Fibroblast of skin of right biceps (primary cell): Measurements from ENCODE around the gene ZNF57.
"Not testable (repeated sequence)": the region's sequence is repeated elsewhere in the genome, so short reads cannot be mapped to it uniquely, and the experiment has no call there.

ENCODE experiments used
- DNase-seq: peaks from one replicate; pipeline ENCODE4 v3.0.0-alpha.2; 2013

Gene ZNF57

GRCh38 chr19:2900296-2901252, at the start of gene ZNF57:
Gene ZNF57 (plus strand): TSS chr19:2900928. CDS start chr19:2901046, 118 bp downstream.
- DNase-seq = peak; percentile 99

DNA sequence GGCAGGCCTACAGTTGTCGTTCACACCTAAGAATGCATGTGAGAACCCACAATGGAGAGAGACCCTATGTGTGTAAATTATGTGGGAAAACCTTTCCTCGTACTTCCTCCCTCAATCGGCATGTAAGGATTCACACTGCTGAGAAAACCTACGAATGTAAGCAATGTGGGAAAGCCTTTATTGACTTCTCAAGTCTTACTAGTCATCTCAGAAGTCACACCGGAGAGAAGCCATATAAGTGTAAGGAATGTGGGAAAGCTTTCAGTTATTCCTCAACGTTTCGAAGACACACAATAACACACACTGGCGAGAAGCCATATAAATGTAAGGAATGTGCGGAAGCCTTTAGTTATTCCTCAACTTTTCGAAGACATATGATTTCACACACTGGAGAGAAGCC, 48.1 kb upstream of the ZNF57 start:
- DNase-seq = no peak

DNA sequence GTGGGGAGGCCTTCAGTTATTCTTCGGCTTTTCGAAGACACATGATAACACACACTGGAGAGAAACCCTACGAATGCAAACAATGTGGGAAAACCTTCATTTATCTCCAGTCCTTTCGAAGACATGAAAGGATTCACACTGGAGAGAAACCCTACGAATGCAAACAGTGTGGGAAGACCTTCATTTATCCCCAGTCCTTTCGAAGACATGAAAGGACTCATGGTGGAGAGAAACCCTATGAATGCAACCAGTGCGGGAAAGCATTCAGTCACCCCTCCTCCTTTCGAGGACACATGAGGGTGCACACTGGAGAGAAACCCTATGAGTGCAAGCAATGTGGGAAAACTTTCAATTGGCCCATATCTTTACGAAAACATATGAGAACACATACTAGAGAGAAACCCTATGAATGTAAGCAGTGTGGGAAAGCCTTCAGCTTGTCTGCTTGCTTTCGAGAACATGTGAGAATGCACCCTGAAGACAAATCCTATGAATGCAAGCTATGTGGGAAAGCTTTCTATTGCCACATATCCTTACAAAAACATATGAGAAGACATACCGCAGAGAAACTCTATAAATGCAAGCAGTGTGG, 47.6 kb upstream of the ZNF57 start:
- DNase-seq = no peak

DNA sequence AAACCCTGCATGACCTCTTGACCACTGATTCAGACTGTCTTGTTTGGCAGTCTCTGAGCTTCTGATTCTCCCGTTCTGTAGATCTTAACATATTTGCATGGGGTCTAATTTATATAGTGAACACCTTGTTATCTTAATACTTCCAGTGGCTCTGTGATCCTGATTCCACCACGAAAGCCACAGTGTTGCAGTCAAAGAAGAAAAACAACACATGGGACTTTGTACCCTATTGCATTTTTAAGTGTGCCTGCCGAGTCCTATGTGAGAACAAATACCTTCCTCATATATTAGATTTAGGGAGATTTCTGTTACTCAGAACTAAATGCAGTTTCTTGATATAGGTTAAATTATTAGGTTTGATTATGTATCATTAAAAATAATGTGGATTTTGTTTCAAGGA, 45.9 kb upstream of the ZNF57 start:
- no peak for DNase-seq

- DNase-seq = no peak
Observed at GRCh38 chr19:2856457-2857050, 44.2 kb upstream of the ZNF57 start.

GRCh38 chr19:2858864-2859263, 41.9 kb upstream of the ZNF57 start:
- DNase-seq = no peak

DNA sequence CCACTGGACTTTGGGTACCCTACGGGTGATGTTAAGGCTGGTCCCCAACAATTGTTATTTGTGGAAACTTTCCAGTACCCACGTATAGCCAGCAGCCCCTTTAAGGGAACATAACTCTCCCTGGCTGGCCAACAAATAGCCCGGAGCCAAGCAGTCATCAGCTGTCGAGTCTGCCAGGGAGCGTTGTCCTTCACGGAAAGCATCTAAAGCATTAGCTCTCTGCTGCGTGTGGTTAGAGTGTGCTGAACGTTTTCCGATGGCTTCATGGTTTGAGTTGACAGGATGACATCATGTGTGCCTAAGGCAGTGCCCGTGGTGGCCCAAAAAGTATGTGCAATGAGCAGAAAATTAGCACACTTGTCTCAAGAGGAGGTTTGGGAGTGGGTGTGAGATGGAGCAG, 36.9 kb upstream of the ZNF57 start:
- no peak for DNase-seq

DNA sequence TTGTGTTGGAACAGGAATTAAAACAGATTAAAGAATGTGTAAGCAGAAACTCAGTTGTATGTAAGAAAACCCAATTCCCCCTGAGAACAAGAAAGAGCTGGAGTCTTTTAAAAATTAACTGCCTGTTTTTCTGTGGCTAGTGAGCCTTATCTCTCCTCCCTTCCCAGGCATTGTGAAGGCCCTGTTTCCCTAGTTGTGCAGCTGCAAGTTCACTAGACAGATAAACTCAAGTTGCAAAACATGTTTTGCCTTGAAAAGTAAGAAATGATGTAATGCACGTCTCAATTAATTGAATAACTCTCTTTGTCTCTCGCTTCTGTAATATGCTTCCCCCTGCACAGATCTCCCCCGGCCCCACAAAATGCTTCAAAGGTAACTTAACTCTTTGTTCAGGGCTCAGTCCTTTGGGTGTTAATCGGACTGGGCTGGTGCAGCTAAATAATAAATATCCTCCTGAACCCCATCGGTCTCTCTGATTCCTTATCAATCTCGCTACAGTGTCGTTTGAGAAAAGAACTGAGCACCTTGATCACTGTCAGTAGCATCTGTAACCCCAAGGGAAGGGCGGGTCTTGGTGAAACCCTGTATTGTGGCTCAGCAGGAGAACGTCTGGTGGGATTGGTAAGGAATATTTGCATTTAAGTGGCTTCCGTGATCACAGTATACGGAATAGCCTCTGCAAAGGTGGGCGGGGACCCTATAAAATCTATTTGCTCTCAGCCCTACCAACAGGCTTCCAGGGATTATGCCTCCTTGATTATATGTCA, 35.2 kb upstream of the ZNF57 start:
- DNase-seq = no peak

- DNase-seq = no peak
Observed at GRCh38 chr19:2866495-2867024, 34.2 kb upstream of the ZNF57 start.

GRCh38 chr19:2867025-2867991, 33.4 kb upstream of the ZNF57 start, which contains the start of gene ZNF556:
Gene ZNF556 (plus strand): TSS chr19:2867335. CDS start chr19:2867422, 87 bp downstream.
- DNase-seq = no peak

- DNase-seq = no peak
Observed at GRCh38 chr19:2869618-2870017, 31.1 kb upstream of the ZNF57 start.

DNA sequence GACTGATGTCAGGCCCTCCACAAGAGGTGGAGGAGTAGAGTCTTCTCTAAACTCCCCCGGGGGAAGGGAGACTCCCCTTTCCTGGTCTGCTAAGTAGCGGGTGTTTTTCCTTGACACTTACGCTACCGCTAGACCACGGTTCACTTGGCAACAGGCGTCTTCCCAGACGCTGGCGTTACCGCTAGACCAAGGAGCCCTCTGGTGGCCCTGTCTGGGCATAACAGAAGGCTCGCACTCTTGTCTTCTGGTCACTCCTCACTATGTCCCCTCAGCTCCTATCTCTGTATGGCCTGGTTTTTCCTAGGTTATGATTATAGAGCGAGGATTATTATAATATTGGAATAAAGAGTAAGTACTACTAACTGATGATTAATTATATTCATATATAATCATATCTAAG, 28.6 kb upstream of the ZNF57 start:
- DNase-seq = not testable (repeated sequence)

DNA sequence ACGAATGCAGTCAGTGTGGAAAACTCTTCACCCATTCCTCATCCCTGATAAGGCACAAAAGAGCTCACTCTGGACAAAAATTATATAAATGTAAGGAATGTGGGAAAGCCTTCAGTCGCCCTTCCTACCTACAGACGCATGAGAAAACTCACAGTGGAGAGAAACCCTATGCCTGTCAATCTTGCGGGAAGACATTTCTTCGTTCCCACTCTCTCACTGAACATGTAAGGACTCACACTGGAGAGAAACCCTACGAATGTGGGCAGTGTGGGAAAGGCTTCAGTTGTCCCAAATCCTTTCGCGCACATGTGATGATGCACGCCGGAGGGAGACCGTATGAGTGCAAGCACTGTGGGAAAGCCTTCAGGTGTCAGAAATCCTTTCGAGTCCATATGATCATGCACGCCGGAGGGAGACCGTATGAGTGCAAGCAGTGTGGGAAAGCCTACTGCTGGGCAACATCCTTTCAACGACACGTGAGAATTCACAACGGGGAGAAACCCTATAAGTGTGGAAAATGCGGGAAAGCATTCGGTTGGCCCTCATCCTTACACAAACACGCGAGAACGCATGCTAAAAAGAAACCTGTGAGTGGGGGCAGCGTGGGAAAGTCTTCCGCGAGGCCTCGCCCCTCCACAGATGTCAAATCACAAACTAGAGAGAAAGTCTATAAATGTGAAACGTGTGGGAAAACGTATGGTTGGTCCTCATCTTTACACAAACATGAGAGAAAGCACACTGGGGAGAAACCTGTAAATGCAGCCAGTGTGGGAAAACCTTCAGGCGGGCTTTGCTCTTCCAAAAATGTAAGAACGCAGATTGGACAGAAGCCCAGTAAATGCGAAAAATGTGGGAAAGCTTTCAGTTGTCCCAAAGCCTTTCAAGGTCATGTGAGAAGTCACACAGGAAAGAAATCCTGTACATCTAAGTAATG, 23.1 kb upstream of the ZNF57 start:
- no peak for DNase-seq

- DNase-seq = no peak
Observed at GRCh38 chr19:2883686-2884439, 16.9 kb upstream of the ZNF57 start.

DNA sequence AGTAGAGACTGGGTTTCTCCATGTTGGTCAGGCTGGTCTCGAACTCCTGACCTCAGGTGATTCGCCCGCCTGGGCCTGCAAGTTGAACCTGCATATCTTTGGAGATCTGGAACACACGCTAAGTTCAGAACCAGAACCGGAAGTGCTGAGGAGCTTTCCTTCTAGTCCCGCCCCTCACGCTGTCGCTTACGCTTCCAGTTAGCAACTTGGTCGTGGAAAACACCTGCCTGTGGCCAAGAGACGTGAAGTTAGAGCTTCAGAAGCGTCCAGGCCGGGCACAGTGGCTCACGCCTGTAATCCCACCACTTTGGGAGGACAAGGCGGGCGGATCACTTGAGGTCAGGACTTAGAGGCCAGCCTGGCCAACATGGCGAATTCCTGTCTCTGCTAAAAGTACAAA, 15.0 kb upstream of the ZNF57 start:
- no peak for DNase-seq

GRCh38 chr19:2887391-2887914, 13.3 kb upstream of the ZNF57 start:
- peak; percentile 38 for DNase-seq

DNA sequence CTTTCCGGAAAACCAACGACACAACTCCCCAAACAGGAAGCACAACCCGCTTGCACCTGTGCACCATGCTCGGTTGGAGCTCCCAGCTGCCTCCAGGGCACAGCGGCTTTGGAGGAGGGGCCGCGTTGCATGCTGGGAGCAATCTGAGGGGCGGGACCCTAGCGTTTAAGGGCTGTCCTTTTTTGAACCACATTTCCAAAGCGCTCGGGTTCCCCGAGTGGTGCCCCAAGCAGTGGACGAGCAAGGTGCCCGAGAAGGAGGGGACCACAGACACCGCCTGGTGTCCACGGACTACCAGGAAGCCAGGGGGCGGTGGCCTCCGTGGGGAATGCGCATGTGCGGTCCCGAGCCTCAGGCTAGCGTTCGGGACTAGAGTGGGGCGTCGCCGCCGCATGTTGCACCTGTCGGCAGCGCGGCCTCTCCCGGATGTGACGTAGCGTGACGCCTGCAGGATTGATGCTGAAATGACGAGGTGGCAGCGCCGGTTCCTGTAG, 11.9 kb upstream of the ZNF57 start:
- no peak for DNase-seq

- DNase-seq = not testable (repeated sequence)
Observed at GRCh38 chr19:2890531-2890930, 10.2 kb upstream of the ZNF57 start.

- no peak for DNase-seq
Observed at GRCh38 chr19:2896694-2897093, 4.0 kb upstream of the ZNF57 start.
